HepG2 (cell line): ENCODE data around the gene UNC5CL.

Source experiments
- CREM ChIP-seq, 2 experiments: sonication (generic) in 1 of 2; formaldehyde crosslinking in 1 of 2; IDR thresholded peaks; 2 replicates each; pipeline versions ENCODE4 v1.4.0 to v1.6.1; 2016 to 2020; ENCODE audit warnings: antibody characterized with exemption in 1 of 2, mild to moderate bottlenecking in 1 of 2, missing genetic modification reagents in 1 of 2
- CTCF ChIP-seq: sonication (generic); formaldehyde crosslinking; IDR thresholded peaks from 2 replicates; pipeline ENCODE4 v1.5.0; 2020; ENCODE audit warnings: mild to moderate bottlenecking, missing genetic modification reagents, moderate library complexity
- HNRNPL ChIP-seq: fragments of 200-400 bp; formaldehyde crosslinking; IDR thresholded peaks from 2 replicates; pipeline ENCODE4 v1.6.1; 2017; ENCODE audit warnings: mild to moderate bottlenecking, low read depth, low read length
- JUN ChIP-seq: sonication (generic); formaldehyde crosslinking; IDR thresholded peaks from 2 replicates; pipeline ENCODE4 v1.4.0; 2020; ENCODE audit warnings: mild to moderate bottlenecking, missing genetic modification reagents
- PAF1 ChIP-seq: IDR thresholded peaks from 2 replicates; pipeline ENCODE4 v1.6.1; 2016; ENCODE audit warnings: missing genetic modification reagents, missing compliant biosample characterization
- POLR2A ChIP-seq, 2 experiments: IDR thresholded peaks; 2 replicates each; pipeline ENCODE4 v1.6.1; 2011; ENCODE audit warnings: low read depth in 2 of 2, low read length in 2 of 2, mild to moderate bottlenecking in 1 of 2, moderate library complexity in 1 of 2; ENCODE audit not compliant: insufficient read depth in 1 of 2
- POLR2AphosphoS5 ChIP-seq: IDR thresholded peaks from 2 replicates; pipeline ENCODE4 v1.6.1; 2012; ENCODE audit warnings: low read depth, low read length
- REST ChIP-seq, 2 experiments: IDR thresholded peaks; 2 replicates each; pipeline ENCODE4 v1.6.1; 2011 to 2012; ENCODE audit warnings: low read length in 2 of 2, borderline replicate concordance in 1 of 2, low read depth in 1 of 2, mild to moderate bottlenecking in 1 of 2, moderate library complexity in 1 of 2
- ZNF263 ChIP-seq: sonication (generic); formaldehyde crosslinking; IDR thresholded peaks from 2 replicates; pipeline ENCODE4 v1.4.0; 2020; ENCODE audit warnings: missing genetic modification reagents

- TF ChIP-seq CTCF (CRISPR knock-in tag) (no peak), POLR2AphosphoS5 (no peak), JUN (CRISPR knock-in tag) (no peak), HNRNPL (no peak), ZNF263 (CRISPR knock-in tag) (no peak), POLR2A (IDR thresholded peaks at IDR 0.05; ENCODE audit: insufficient read depth in 1 of 2, low read depth in 2 of 2, low read length in 2 of 2) (no peak), PAF1 (CRISPR knock-in tag) (no peak), REST (IDR thresholded peaks at IDR 0.05; ENCODE audit: borderline replicate concordance in 1 of 2, low read depth in 1 of 2, low read length in 2 of 2) (no peak), CREM (IDR thresholded peaks at IDR 0.05) (no peak), CREM (CRISPR knock-in tag; IDR thresholded peaks at IDR 0.05) (no peak)
Observed at GRCh38 chr6:41032830-41033229, 6.2 kb downstream of the UNC5CL start.
